Transverse colon (tissue), 4 donors: ENCODE measurements around the gene SHISAL1. TPM values are rescaled to one million over a fixed set of nuclear protein-coding genes. Genes with fewer than 3 reads are reported as not detected.

ENCODE experiments used
- DNase-seq: peaks from one replicate; pipeline ENCODE4 v3.0.0-alpha.2; 2019
- H3K27ac ChIP-seq, 4 donors: fragments of 200-600 bp; sonication (generic); 2 replicates each; pipeline ENCODE4 v1.5.1; 2016 to 2018; ENCODE audit warnings: inconsistent platforms in 4 of 4
- H3K27me3 ChIP-seq: fragments of 200-600 bp; sonication (generic); 2 replicates; pipeline ENCODE4 v1.5.1; 2017; ENCODE audit warnings: inconsistent platforms
- H3K36me3 ChIP-seq, 4 donors: fragments of 200-600 bp; sonication (generic); 2 replicates each; pipeline ENCODE4 v1.5.1; 2017 to 2019; ENCODE audit warnings: inconsistent platforms in 4 of 4
- H3K4me1 ChIP-seq, 4 donors: fragments of 200-600 bp; sonication (generic); 2 replicates each; pipeline ENCODE4 v1.5.1; 2017 to 2020; ENCODE audit warnings: inconsistent platforms in 4 of 4
- H3K4me3 ChIP-seq, 4 donors: fragments of 200-600 bp; sonication (generic); 1 replicate in 1 of 4; 2 replicates in 3 of 4; pipeline versions ENCODE4 v1.5.1 to v1.6.1; 2017 to 2019; ENCODE audit warnings: inconsistent platforms in 4 of 4
- H3K9me3 ChIP-seq, 2 donors: fragments of 200-600 bp; sonication (generic); 2 replicates each; pipeline ENCODE4 v1.5.1; 2017 to 2019; ENCODE audit warnings: inconsistent platforms in 2 of 2
- CTCF ChIP-seq, 5 experiments: fragments of 200-600 bp in 3 of 5; fragments of 450-650 bp in 2 of 5; sonication (generic) in 3 of 5; IDR thresholded peaks; 1 replicate in 2 of 5; 2 replicates in 3 of 5; pipeline ENCODE4 v1.5.1; 2016 to 2017; ENCODE audit warnings: antibody characterized with exemption in 5 of 5, inconsistent platforms in 3 of 5, mild to moderate bottlenecking in 2 of 5, moderate library complexity in 1 of 5
- EP300 ChIP-seq: sonication (generic); formaldehyde crosslinking; IDR thresholded peaks from one replicate; pipeline ENCODE4 v1.6.1; 2017; ENCODE audit warnings: antibody characterized with exemption, low read depth
- POLR2A ChIP-seq: fragments of 450-650 bp; IDR thresholded peaks from one replicate; pipeline ENCODE4 v1.6.1; 2016; ENCODE audit warnings: antibody characterized with exemption, mild to moderate bottlenecking, moderate library complexity
- POLR2AphosphoS5 ChIP-seq, 3 donors: sonication (generic); formaldehyde crosslinking; IDR thresholded peaks; one replicate each; pipeline ENCODE4 v1.6.1; 2016; ENCODE audit warnings: antibody characterized with exemption in 3 of 3
- WGBS, 2 donors: methylation state at CpG; one replicate each; pipeline ENCODE4 v1.1.5; 2018; ENCODE audit warnings: low coverage in 1 of 2; 5-methylcytosine and 5-hydroxymethylcytosine counted together
- in situ Hi-C, 4 donors: fragments of 200-750 bp; cut with MboI; loops; one replicate each; pipeline versions ENCODE4 v1.15.0 to v1.15.1; 2017; ENCODE audit warnings: low sequenced_read_pairs in 3 of 4, low pct_ligation_motif_present in 1 of 4, low pct_unique_long_range_greater_than_20kb in 1 of 4
- intact Hi-C: fragments of 100-400 bp; cut with DNase I; formaldehyde crosslinking; loops from one replicate; pipeline ENCODE4 v1.15.1; 2023; ENCODE audit warnings: low total_unique reads
- total RNA-seq, 4 donors: library from RNA; depleted of rRNA; stranded (reverse); fragments of >200 nt; gene quantifications; one replicate each; pipeline ENCODE4 v1.1.0, GENCODE V29; 2016

SHISAL1 gene
- total RNA-seq, 4 donors from 2014 or later = 1.9 to 4.6 (median 3.2) TPM

DNA sequence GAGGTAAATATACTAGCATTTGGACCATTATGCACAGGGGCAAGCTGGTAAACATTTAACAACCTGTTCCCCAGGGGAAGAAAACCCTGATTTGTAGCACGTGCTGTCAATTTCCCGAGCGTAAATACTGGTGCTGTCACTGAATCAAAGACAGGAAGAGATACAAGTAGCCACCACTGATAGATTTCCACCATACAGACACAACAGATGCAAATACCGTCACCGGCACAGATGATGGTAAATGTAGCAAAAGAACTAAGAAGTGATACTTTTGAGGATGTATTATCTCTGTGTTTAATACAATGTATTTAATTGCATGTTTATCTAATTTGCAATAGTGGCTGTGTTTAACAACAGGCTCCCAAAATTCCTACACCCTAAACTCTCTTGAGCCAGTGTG, 39.6 kb downstream of the SHISAL1 start:
- 45% methylated on average over 5 of the region's 5 CpGs; no CpG with 5 or more reads in 1 of the 2 donors for WGBS, 2 donors

DNA sequence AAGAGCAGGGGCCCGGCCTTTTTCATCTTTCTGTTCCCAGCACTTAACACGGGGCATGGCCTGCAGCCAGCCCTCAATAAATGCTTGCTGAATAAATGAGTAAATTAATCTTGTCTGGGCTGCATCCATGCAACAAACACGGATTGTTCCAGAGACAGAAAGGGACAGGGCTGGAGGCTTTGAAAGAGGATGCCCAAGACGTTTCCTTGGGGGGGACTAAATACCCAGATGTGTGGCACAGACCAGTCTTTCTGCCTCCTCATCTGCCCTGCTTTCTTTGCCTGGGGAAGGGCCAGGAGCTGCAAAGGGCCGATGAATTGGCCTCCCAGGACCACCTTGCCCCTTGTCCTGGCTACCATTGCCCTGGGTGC, 40.4 kb downstream of the SHISAL1 start:
- 23 to 59% methylated on average over 2 to 5 of the region's 5 CpGs for WGBS, 2 donors
- H3K36me3 ChIP-seq = no peaks in the 10 kb centered on the region
- no peak for DNase-seq
- no peaks in the 10 kb centered on the region for H3K4me1 ChIP-seq
- in situ Hi-C loops (no loop called here), intact Hi-C loops (no loop called here)
- H3K27me3 ChIP-seq = no peaks in the 10 kb centered on the region
- no peak overlapping the region for H3K27ac ChIP-seq
- TF ChIP-seq CTCF (IDR thresholded peaks at IDR 0.05) (no peak), EP300 (no peak), POLR2AphosphoS5 (IDR thresholded peaks at IDR 0.05) (no peak), POLR2A (no peak)
- no peaks in the 10 kb centered on the region for H3K9me3 ChIP-seq
- H3K4me3 ChIP-seq = no peak overlapping the region

More for the DNA sequence above, 39.6 kb downstream of the SHISAL1 start:
- no peak for DNase-seq
- Histone ChIP-seq H3K27ac (no peak overlapping the region), H3K4me1 (no peaks in the 10 kb centered on the region), H3K36me3 (no peaks in the 10 kb centered on the region), H3K4me3 (no peak overlapping the region), H3K27me3 (no peaks in the 10 kb centered on the region), H3K9me3 (no peaks in the 10 kb centered on the region)
- intact Hi-C loops = no loop called here
- no peak for TF ChIP-seq POLR2AphosphoS5 (IDR thresholded peaks at IDR 0.05)
- no peak for TF ChIP-seq EP300
- no peak for TF ChIP-seq POLR2A
- no peak for TF ChIP-seq CTCF (IDR thresholded peaks at IDR 0.05)
- in situ Hi-C loops = no loop called here

- no peak for DNase-seq
- Histone ChIP-seq H3K9me3 (no peaks in the 10 kb centered on the region), H3K27ac (no peak overlapping the region), H3K4me3 (no peak overlapping the region), H3K36me3 (no peaks in the 10 kb centered on the region), H3K27me3 (no peaks in the 10 kb centered on the region), H3K4me1 (no peaks in the 10 kb centered on the region)
- TF ChIP-seq CTCF (IDR thresholded peaks at IDR 0.05) (no peak), EP300 (no peak), POLR2AphosphoS5 (IDR thresholded peaks at IDR 0.05) (no peak), POLR2A (no peak)
- 68 to 79% methylated on average over 5 to 11 of the region's 11 CpGs for WGBS, 2 donors
- in situ Hi-C loops (no loop called here), intact Hi-C loops (no loop called here)
These were observed 40.9 kb downstream of the SHISAL1 start for GRCh38 chr22:44271732-44272400.

GRCh38 chr22:44271010-44271500, 41.7 kb downstream of the SHISAL1 start:
- no peaks in the 10 kb centered on the region for H3K27me3 ChIP-seq

More at GRCh38 chr22:44271010-44271500, 41.7 kb downstream of the SHISAL1 start:
- DNase-seq = no peak
- in situ Hi-C loops = no loop called here
- Histone ChIP-seq H3K27ac (no peak overlapping the region), H3K4me3 (no peak overlapping the region), H3K4me1 (no peaks in the 10 kb centered on the region), H3K9me3 (no peaks in the 10 kb centered on the region), H3K36me3 (no peaks in the 10 kb centered on the region)
- TF ChIP-seq EP300 = no peak
- TF ChIP-seq POLR2AphosphoS5 (IDR thresholded peaks at IDR 0.05) = no peak
- TF ChIP-seq CTCF (IDR thresholded peaks at IDR 0.05) = no peak
- TF ChIP-seq POLR2A = no peak
- intact Hi-C loops = no loop called here
